NOMO-1 (cell line): ENCODE measurements around the gene AQR.
"Not testable (repeated sequence)": the region's sequence is repeated elsewhere in the genome, so short reads cannot be mapped to it uniquely, and the experiment has no call there.

Experiments
- DNase-seq, 2 experiments: peaks; one replicate each; lab custom pipeline; 2025; ENCODE audit not compliant: unreplicated experiment in 2 of 2; lab: John Stamatoyannopoulos, UW

The AQR gene

DNA sequence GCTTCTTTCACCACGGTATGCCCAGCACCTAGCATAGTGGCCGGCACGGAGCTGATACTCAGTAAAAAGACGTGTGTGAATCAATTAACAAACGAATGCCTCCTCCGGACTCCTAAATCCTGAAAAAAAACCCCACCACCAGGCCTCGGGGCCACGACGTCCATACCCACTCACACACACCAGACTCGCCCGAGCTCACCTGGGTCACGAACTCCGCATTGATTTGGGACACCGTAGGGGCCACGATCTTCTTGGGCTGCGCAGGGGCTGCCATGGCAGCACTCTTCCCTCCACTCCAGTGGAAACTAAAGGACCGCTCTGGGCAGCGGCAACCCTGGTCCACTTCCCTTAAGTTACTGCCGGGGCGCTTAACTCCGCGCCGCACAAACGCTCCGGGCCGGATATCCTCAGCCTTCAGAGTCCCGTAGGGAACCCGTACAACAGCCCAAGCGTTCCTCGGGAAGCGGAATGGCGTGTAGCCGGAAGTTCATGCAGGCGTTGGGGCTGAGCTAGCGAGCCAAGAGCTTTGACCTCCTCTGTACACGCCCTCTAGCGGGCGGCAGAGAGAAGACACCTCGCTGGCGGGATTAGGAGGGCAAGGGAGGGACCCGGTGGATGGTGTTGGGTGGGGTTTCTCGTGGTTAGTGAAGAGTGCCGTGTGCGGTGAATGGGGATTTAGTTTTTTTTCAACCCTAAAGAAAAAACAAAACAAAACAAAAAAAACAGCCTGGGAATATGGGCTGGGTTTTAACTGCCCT is at the start of gene AQR:
Gene AQR (minus strand): TSS at position 403 of the 758 bp plus-strand sequence. CDS start 129 bp downstream, at position 274.
- peak; percentile 94 to 96 for DNase-seq

DNA sequence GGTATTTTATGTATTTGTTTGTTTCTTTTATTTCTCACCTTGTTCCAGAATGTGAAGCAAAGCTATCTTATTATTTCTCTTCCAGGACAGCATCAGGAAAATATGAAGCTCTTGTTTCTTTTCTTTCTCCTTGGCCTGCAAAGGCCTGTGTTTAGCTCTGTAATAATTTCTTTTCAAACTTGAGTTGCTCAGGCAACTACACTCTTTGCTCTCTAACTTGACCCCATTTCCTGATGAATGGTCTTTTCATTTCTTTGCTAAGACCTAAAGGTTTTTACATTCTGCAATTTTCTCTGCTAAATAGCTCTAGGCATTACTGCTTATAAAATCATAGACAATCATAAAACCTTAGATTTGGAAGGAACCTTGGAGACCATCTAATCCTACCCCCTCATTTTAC is 44.7 kb upstream of the AQR start:
- DNase-seq = no peak

DNA sequence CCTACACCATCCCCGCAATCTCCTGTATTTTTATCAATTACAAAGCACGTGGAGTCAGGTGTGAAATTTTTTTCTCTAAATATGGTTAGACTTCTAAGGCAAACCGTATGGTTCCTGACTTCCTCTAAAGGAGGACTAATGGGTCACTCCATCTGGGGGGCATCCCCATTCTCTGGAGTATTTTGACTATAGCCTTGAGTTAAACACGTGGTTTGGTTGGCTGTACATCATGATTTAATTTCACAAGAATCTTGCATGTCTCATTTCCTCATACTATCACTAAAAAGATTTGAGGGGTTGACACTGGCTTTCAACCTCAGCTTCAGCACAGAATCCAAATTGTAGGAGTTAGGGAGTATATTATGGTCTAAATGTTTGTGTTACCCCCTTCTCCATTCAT is 43.8 kb upstream of the AQR start:
- peak in 1 of 2 experiments; percentile 9 for DNase-seq

- no peak for DNase-seq
Observed at GRCh38 chr15:35007397-35007796, 37.9 kb upstream of the AQR start.

- no peak for DNase-seq
Observed at GRCh38 chr15:35005933-35006332, 36.4 kb upstream of the AQR start.

- DNase-seq = no peak
Observed at GRCh38 chr15:35003928-35004327, 34.4 kb upstream of the AQR start.

GRCh38 chr15:35000511-35000910 is 31.0 kb upstream of the AQR start:
- no peak for DNase-seq

DNA sequence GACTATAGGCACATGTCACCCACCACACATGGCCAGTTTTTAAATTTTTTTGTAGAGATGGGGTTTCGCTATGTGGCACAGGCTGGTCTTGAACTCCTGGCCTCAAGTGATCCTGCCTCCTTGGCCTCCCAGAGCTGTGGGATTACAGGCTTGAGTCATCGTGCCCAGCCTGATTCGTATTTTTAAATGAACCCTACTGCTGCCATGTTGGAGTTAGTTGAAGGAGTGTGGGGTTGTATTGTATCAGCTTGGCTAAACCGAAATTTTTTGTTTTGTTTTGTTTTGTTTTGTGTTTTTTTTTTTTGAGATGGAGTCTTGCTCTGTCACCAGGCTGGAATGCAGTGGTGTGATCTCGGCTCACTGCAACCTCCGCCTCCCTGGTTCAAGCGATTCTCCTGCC is 30.4 kb upstream of the AQR start:
- no peak for DNase-seq

- DNase-seq = no peak
Observed at GRCh38 chr15:34994925-34995324, 25.4 kb upstream of the AQR start.

DNA sequence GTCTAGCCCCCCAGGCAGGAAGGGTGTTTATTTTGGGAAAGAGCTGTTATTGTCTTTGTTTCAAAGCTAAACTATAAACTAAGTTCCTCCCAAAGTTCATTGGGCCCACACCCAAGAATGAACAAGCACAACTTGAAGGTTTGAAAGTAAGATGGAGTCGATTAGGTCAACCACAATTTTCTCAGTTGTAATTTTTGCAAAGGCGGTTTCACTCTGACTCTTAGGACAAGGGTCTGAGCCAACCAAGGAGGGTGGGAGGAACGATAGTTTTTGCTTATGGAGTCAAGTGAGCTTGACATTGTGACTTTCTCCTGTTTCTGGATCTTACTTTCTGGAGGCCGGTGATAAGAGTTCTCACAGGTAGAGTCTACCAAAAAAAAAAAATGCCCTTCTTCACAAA is 24.3 kb upstream of the AQR start:
- DNase-seq = no peak

DNA sequence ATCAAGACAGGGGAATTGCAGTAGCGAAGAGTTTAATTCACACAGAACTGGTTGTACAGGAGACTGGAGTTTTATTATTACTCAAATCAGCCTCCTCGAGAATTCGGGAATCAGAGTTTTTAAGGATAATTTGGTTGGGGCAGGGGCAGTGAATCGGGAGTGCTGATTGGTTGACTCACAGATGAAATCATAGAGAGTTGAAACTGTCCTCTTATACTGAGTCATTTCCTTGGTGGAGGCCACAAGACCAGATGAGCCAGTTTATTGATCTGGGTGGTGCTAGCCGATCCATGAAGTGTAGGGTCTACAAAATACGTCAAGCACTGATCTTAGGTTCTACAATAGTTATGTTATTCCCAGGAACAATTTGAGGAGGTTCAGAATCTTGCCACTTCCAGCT is 23.9 kb upstream of the AQR start:
- no peak for DNase-seq

GRCh38 chr15:34988027-34988902 is 18.7 kb upstream of the AQR start, which contains the start of gene ZNF770:
TSS of gene ZNF770 (minus strand) at chr15:34988287. CDS start at chr15:34983434, 4,853 bp downstream.
- peak; percentile 64 to 68 for DNase-seq

GRCh38 chr15:34987609-34988026 is 18.1 kb upstream of the AQR start:
- DNase-seq = no peak

DNA sequence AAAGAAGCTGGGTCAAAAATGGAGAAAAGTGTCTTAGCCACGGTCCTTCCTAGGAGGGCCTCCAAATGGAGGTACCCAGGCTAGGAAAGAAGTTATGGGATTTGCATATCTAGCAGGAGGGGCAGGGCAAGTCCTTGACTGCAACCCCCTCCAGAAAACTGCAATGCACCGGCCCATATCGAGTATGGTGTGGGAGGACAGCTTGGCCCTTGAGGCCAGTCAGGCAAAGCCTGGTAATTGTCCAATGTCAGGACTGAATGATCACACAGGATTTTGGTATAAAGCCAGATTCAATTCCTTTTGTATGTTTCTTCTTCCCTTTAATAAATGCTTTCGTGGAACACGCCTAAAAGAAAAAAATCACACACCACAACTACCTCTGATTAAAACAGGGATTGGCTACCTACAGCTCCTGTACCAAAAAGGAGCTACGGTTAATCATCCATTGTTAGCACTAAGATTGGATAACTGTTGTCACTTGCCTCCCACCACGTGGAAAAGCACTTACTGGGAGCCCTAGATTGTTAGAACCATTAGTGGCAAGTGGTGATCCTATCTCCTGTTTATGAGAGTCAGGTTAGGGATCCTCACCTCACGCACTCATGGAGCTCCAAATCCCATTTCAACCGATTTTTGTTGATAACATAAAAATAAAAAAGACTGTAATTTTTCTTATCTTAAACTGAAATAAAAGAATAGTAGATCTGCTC is 17.4 kb upstream of the AQR start:
- no peak for DNase-seq

- DNase-seq = no peak
Observed at GRCh38 chr15:34986326-34986725, 16.8 kb upstream of the AQR start.

GRCh38 chr15:34984889-34985630 is 15.5 kb upstream of the AQR start:
- DNase-seq = peak; percentile 37 to 48

- no peak for DNase-seq
Observed at GRCh38 chr15:34976743-34977142, 7.2 kb upstream of the AQR start.

GRCh38 chr15:34976073-34976472 is 6.5 kb upstream of the AQR start:
- DNase-seq = no peak

GRCh38 chr15:34973512-34973911 is 4.0 kb upstream of the AQR start:
- DNase-seq = no peak

- not testable (repeated sequence) for DNase-seq
Observed at GRCh38 chr15:34970098-34970643, 629 bp upstream of the AQR start.
